Right lobe of liver (tissue), 4 donors: ENCODE measurements around the gene CTTNBP2.

Experiments
- CTCF ChIP-seq, 4 donors: fragments of 200-600 bp in 3 of 4; fragments of 450-650 bp in 1 of 4; IDR thresholded peaks; one replicate each; pipeline versions ENCODE4 v1.5.1 to v1.8.0; 2016 to 2022; ENCODE audit warnings: antibody characterized with exemption in 4 of 4, mild to moderate bottlenecking in 2 of 4
- POLR2A ChIP-seq: fragments of 450-650 bp; IDR thresholded peaks from one replicate; pipeline ENCODE4 v1.6.1; 2017; ENCODE audit warnings: antibody characterized with exemption, mild to moderate bottlenecking
- donor health status: DM: no; HTN: no; CAD: no.
- donor health status: DM: no; HTN: no; CAD: no.
- donor health status: DM: no; HTN: yes; CAD: no.

GRCh38 chr7:117756586-117757085 lies 116.6 kb downstream of the CTTNBP2 start:
- TF ChIP-seq CTCF (IDR thresholded peaks at IDR 0.05) (no peak), POLR2A (no peak)
